Panc1 (cell line): ENCODE results near the gene RNF213. TPM values are rescaled to one million over a fixed set of nuclear protein-coding genes. Genes with fewer than 3 reads are reported as not detected.

Source experiments
- ATAC-seq: fragments of 200-7000 bp; cut with Tn5 transposase; 2 replicates; pipeline ENCODE4 v1.9.1; 2020; ENCODE audit warnings: mild to moderate bottlenecking, moderate library complexity
- BruUV-seq: library from RNA; stranded (reverse); fragments of 400-500 nt; replicated peaks from 2 replicates; lab custom pipeline; 2021; lab: Mats Ljungman, UMichigan
- CTCF ChIA-PET: fragments of 300-600 bp; sonication (Branson Sonifier 250); formaldehyde crosslinking; loops from one replicate; lab custom pipeline; 2022; ENCODE audit warnings: antibody characterized with exemption; lab: Charles Lee
- POLR2A ChIA-PET: fragments of 300-600 bp; sonication (Branson Sonifier 250); formaldehyde crosslinking; loops from one replicate; lab custom pipeline; 2022; ENCODE audit warnings: antibody characterized with exemption; lab: Charles Lee
- DNase-seq: peaks from one replicate; pipeline ENCODE4 v3.0.0-alpha.2; 2010; ENCODE audit warnings: low read depth, low spot score
- H3K27ac ChIP-seq: 2 replicates; pipeline ENCODE4 v1.5.1; 2011; ENCODE audit warnings: mild to moderate bottlenecking, low read length, inconsistent platforms
- H3K27me3 ChIP-seq: fragments of 200-500 bp; sonication (Bioruptor generic); 2 replicates; pipeline ENCODE4 v1.6.0; 2014; ENCODE audit warnings: low read length, inconsistent platforms; ENCODE audit not compliant: control insufficient read depth, insufficient read depth
- H3K36me3 ChIP-seq: fragments of 200-500 bp; sonication (Bioruptor generic); 2 replicates; pipeline ENCODE4 v1.5.1; 2014; ENCODE audit warnings: inconsistent platforms, mild to moderate bottlenecking, low read length, moderate library complexity; ENCODE audit not compliant: control insufficient read depth, insufficient read depth
- H3K4me1 ChIP-seq: 2 replicates; pipeline ENCODE4 v1.5.1; 2011; ENCODE audit warnings: inconsistent platforms, mild to moderate bottlenecking, low read length, moderate library complexity; ENCODE audit not compliant: control insufficient read depth, insufficient read depth
- H3K4me3 ChIP-seq, 2 experiments: 2 replicates each; pipeline ENCODE4 v1.5.1; 2011 to 2012; ENCODE audit warnings: low read depth in 2 of 2, low read length in 2 of 2, mild to moderate bottlenecking in 2 of 2, inconsistent platforms in 1 of 2, moderate library complexity in 1 of 2
- H3K9me3 ChIP-seq: fragments of 200-500 bp; sonication (Bioruptor generic); 2 replicates; pipeline ENCODE4 v1.5.1; 2014; ENCODE audit warnings: low read depth, mild to moderate bottlenecking, inconsistent platforms, low read length, moderate library complexity; ENCODE audit not compliant: control insufficient read depth, insufficient read depth
- CTCF ChIP-seq: fragments of 450-650 bp; IDR thresholded peaks from 2 replicates; pipeline ENCODE4 v1.5.1; 2017; ENCODE audit warnings: mild to moderate bottlenecking
- POLR2AphosphoS5 ChIP-seq: IDR thresholded peaks from 2 replicates; pipeline ENCODE4 v1.6.1; 2012; ENCODE audit warnings: mild to moderate bottlenecking, low read depth, low read length, moderate library complexity
- REST ChIP-seq, 2 experiments: IDR thresholded peaks; 2 replicates each; pipeline ENCODE4 v1.6.1; 2011 to 2012; ENCODE audit warnings: low read depth in 2 of 2, control low read depth in 1 of 2, low read length in 1 of 2, mild to moderate bottlenecking in 1 of 2, moderate library complexity in 1 of 2; ENCODE audit not compliant: insufficient read depth in 1 of 2
- SIN3A ChIP-seq: IDR thresholded peaks from 2 replicates; pipeline ENCODE4 v1.6.1; 2012; ENCODE audit warnings: low read depth, mild to moderate bottlenecking, low read length, moderate library complexity, borderline replicate concordance; ENCODE audit not compliant: insufficient read depth
- TCF7L2 ChIP-seq: IDR thresholded peaks from 2 replicates; pipeline ENCODE4 v1.6.1; 2011; ENCODE audit warnings: mild to moderate bottlenecking, low read depth, low read length, inconsistent platforms
- in situ Hi-C: cut with HindIII; loops from 2 replicates; pipeline ENCODE4 v1.10.0; 2016; ENCODE audit warnings: low sequenced_read_pairs, low pct_unique_long_range_greater_than_20kb
- intact Hi-C: fragments of 100-400 bp; cut with micrococcal nuclease; formaldehyde crosslinking; loops from one replicate; pipeline ENCODE4 v1.10.0; 2022; ENCODE audit not compliant: unreplicated experiment
- total RNA-seq: library from RNA; stranded (reverse); gene quantifications from one replicate; pipeline ENCODE4 v1.2.1, GENCODE V29; 2021; ENCODE audit not compliant: unreplicated experiment

RNF213 gene
- total RNA-seq, 1 experiment from 2014 or later: 230 TPM

- DNase-seq (no peak), ATAC-seq (no peak)
- H3K27ac ChIP-seq: no peak overlapping the region
- ChIA-PET POLR2A (no interaction called here), CTCF (no interaction called here)
- peaks cover 35% of the 10 kb centered on the region for H3K36me3 ChIP-seq
- intact Hi-C loops: no loop called here
- TSS peak; percentile 44 for BruUV-seq
- no peak for TF ChIP-seq SIN3A
- TF ChIP-seq TCF7L2: no peak
- no peak for TF ChIP-seq REST (IDR thresholded peaks at IDR 0.05; ENCODE audit: insufficient read depth in 1 of 2, low read depth in 2 of 2, low read length in 1 of 2)
- no peak for TF ChIP-seq POLR2AphosphoS5
- no peak for TF ChIP-seq CTCF
- H3K4me3 ChIP-seq: no peak overlapping the region
- H3K4me1 ChIP-seq: no peaks in the 10 kb centered on the region
- peaks cover 1% of the 10 kb centered on the region; the same call in 1 of the 2 replicates for H3K9me3 ChIP-seq
- in situ Hi-C loops: no loop called here
- H3K27me3 ChIP-seq: no peaks in the 10 kb centered on the region
These were observed 48.3 kb downstream of the RNF213 start for GRCh38 chr17:80308692-80309517.

GRCh38 chr17:80311216-80311827 lies 50.7 kb downstream of the RNF213 start:
- in situ Hi-C loops: no loop called here
- H3K4me3 ChIP-seq: no peak overlapping the region
- TF ChIP-seq TCF7L2: no peak
- no peak for TF ChIP-seq POLR2AphosphoS5
- TF ChIP-seq REST (IDR thresholded peaks at IDR 0.05; ENCODE audit: insufficient read depth in 1 of 2, low read depth in 2 of 2, low read length in 1 of 2): no peak
- TF ChIP-seq SIN3A: no peak
- no peak for TF ChIP-seq CTCF
- H3K27ac ChIP-seq: no peak overlapping the region
- H3K36me3 ChIP-seq: peaks cover 30% of the 10 kb centered on the region
- no peaks in the 10 kb centered on the region for H3K27me3 ChIP-seq
- H3K9me3 ChIP-seq: no peaks in the 10 kb centered on the region
- ChIA-PET POLR2A (no interaction called here), CTCF (no interaction called here)
- H3K4me1 ChIP-seq: no peaks in the 10 kb centered on the region
- ATAC-seq (no peak), DNase-seq (no peak)
- no TSS peak for BruUV-seq
- intact Hi-C loops: no loop called here
